ENCODE measurements around the gene RSPH6A. TPM values are rescaled to one million over a fixed set of nuclear protein-coding genes. Genes with fewer than 3 reads are reported as not detected.

Gene RSPH6A
- total RNA-seq, 1 donor from 2014 or later, result 0.56 TPM

DNA sequence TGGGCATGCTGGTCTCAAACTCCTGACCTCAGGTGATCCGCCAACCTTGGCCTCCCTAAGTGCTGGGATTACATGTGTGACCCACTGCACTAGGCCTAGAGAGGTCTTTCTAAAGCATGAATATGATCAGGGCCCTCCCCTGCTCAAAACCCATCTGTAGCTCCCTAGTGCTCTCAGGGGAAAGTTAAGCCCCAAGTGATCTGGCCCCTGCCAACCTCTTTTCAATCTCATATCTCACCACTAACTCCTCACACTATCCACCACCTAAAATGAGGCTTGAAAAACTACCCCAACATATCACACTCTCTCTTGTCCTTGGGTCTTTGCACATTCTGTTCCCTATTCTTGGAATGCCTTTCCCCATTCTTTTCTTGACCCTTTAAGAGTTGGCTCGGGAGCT is 20.5 kb downstream of the RSPH6A start:
- Mint-ChIP-seq H3K4me3 (no peak overlapping the region), H3K9me3 (no peaks in the 10 kb centered on the region)
- no peak for TF ChIP-seq CTCF (IDR thresholded peaks at IDR 0.05; ENCODE audit: unreplicated experiment)

GRCh38 chr19:45793876-45794275 is 21.2 kb downstream of the RSPH6A start:
- no peak for TF ChIP-seq CTCF (IDR thresholded peaks at IDR 0.05; ENCODE audit: unreplicated experiment)
- peaks cover 4% of the 10 kb centered on the region for H3K36me3 Mint-ChIP-seq
- no peaks in the 10 kb centered on the region for H3K9me3 Mint-ChIP-seq
- DNase-seq (ENCODE audit: low spot score in 2 of 2, unreplicated experiment in 2 of 2), result no peak
- peak overlapping the region; percentile 71 for H3K27ac Mint-ChIP-seq
- H3K4me3 Mint-ChIP-seq, result peak overlapping the region; percentile 45
- no peaks in the 10 kb centered on the region for H3K27me3 Mint-ChIP-seq (ENCODE audit: low read depth)
- H3K4me1 Mint-ChIP-seq, result peaks cover 23% of the 10 kb centered on the region

More for the DNA sequence above, 20.5 kb downstream of the RSPH6A start:
- no peaks in the 10 kb centered on the region for H3K27me3 Mint-ChIP-seq (ENCODE audit: low read depth)
- H3K4me1 Mint-ChIP-seq, result peaks cover 26% of the 10 kb centered on the region
- no peak overlapping the region for H3K27ac Mint-ChIP-seq
- no peaks in the 10 kb centered on the region for H3K36me3 Mint-ChIP-seq
- no peak for DNase-seq (ENCODE audit: low spot score in 2 of 2, unreplicated experiment in 2 of 2)

DNA sequence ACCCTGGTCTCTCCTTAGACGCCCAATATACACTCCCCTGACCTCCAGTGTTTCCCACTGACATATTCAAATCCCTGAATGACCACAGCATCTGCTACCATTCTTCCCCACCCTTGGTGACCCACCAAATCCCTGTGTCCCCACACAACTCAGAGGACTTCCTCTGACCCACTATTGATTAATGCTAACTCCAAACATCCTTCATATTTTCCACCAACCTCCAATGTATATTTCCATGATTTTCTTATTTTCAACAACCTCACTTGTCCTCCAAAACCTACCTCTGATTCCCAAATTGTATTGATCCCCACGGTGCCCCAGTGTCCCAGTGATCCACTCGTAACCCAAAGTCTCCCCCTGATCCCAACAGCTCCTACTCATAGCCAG is 21.9 kb downstream of the RSPH6A start:
- Mint-ChIP-seq H3K9me3 (no peaks in the 10 kb centered on the region), H3K36me3 (peaks cover 10% of the 10 kb centered on the region), H3K4me3 (peak overlapping the region; percentile 68), H3K27me3 (ENCODE audit: low read depth) (no peaks in the 10 kb centered on the region), H3K4me1 (peaks cover 21% of the 10 kb centered on the region), H3K27ac (peak overlapping the region; percentile 90)
- no peak for TF ChIP-seq CTCF (IDR thresholded peaks at IDR 0.05; ENCODE audit: unreplicated experiment)
- DNase-seq (ENCODE audit: low spot score in 2 of 2, unreplicated experiment in 2 of 2), result no peak

DNA sequence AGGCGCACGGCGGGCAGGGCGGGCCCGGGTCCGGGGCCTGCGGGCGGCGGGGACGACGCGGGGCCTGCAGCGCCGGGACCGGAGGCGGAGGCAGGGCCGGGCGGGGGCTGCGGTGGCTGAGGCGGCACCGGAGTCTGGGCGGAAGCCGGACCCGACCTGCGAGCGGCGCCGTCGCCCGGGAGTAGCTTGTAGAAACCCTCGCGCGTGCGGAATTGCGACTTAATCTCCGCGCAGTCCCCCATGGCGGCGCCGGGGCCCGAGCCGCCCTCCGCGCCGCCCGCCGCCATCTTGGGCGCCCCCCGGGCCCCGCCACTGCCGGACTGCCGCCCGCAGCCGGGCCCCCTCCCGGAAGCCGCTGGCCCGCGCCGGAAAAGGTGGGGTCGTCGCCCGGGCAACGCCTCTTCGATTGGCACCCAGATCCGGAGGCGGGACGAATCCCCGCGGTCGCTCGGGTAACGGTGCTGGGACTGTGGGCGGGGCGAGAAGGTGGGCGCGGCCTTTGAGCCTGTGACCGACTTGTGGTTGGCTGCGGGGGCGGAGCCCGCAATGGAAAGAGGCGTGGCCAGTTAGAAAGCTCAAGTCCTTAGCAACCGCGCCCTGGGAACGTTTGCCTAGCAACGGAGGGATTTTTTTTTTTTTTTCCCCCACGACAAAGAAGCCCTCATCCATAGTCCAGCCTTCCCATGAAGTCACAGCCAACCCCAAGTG is 22.5 kb downstream of the RSPH6A start, which contains the start of gene DMWD:
TSS of gene DMWD (minus strand) at position 376 of the 708 bp plus-strand sequence. CDS start at position 287, 89 bp downstream.
- Mint-ChIP-seq H3K4me3 (peak within 1 kb of the TSS; percentile 91), H3K27me3 (ENCODE audit: low read depth) (no peaks in the 10 kb centered on the region), H3K36me3 (peaks cover 13% of the 10 kb centered on the region), H3K27ac (peak within 1 kb of the TSS; percentile 90), H3K4me1 (peaks cover 21% of the 10 kb centered on the region), H3K9me3 (no peaks in the 10 kb centered on the region)
- TF ChIP-seq CTCF (IDR thresholded peaks at IDR 0.05; ENCODE audit: unreplicated experiment), result no peak
- DNase-seq (ENCODE audit: low spot score in 2 of 2, unreplicated experiment in 2 of 2), result peak; percentile 99 to 100

- H3K36me3 Mint-ChIP-seq, result peaks cover 16% of the 10 kb centered on the region
- no peak for TF ChIP-seq CTCF (IDR thresholded peaks at IDR 0.05; ENCODE audit: unreplicated experiment)
- peak overlapping the region; percentile 91 for H3K4me3 Mint-ChIP-seq
- H3K4me1 Mint-ChIP-seq, result peaks cover 21% of the 10 kb centered on the region
- no peaks in the 10 kb centered on the region for H3K27me3 Mint-ChIP-seq (ENCODE audit: low read depth)
- DNase-seq (ENCODE audit: low spot score in 2 of 2, unreplicated experiment in 2 of 2), result no peak
- peak overlapping the region; percentile 85 for H3K27ac Mint-ChIP-seq
- H3K9me3 Mint-ChIP-seq, result no peaks in the 10 kb centered on the region
Observed at GRCh38 chr19:45791744-45792469, 23.2 kb downstream of the RSPH6A start.
